Right renal cortex interstitium (tissue), 3 donors: Measurements from ENCODE around the gene PLLP. TPM values are rescaled to one million over a fixed set of nuclear protein-coding genes. Genes with fewer than 3 reads are reported as not detected.
"Not testable (repeated sequence)": the region's sequence is repeated elsewhere in the genome, so short reads cannot be mapped to it uniquely, and the experiment has no call there.

Experiments used
- DNase-seq, 3 donors: peaks; one replicate each; pipeline ENCODE4 v3.0.0-alpha.2; 2013; ENCODE audit warnings: low read depth in 3 of 3, low spot score in 2 of 3
- polyA plus RNA-seq, 3 donors: library from polyadenylated mRNA; unstranded; fragments of 120-200 nt; gene quantifications; one replicate each; pipeline ENCODE4 v1.2.1, GENCODE V29; 2013; ENCODE audit not compliant: insufficient read length in 3 of 3

Gene PLLP
- polyA plus RNA-seq, 3 donors: 16.1 to 21.1 (median 20.4) TPM

- DNase-seq: not testable (repeated sequence)
These were observed 8.5 kb downstream of the PLLP start for GRCh38 chr16:57275946-57276345.

DNA sequence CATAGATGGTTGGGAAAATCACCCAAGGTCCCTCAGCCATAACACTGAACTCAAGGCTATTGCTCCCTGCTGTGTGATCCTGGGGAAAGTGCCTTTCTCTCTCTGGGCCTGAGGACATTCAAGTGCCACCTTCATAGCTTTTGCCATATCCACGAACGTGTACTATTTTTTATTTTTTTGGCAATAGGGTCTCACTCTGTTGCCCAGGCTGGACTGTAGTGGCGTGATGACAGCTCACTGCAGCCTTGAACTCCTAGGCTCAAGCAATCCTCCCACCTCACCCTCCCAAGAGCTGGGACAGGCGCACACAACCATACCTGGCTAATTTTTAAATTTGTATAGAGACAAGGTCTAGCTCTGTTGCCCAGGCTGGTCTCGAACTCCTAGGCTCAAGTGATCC, 10.6 kb downstream of the PLLP start:
- no peak for DNase-seq

- no peak for DNase-seq
These were observed 11.1 kb downstream of the PLLP start for GRCh38 chr16:57273359-57273758.

DNA sequence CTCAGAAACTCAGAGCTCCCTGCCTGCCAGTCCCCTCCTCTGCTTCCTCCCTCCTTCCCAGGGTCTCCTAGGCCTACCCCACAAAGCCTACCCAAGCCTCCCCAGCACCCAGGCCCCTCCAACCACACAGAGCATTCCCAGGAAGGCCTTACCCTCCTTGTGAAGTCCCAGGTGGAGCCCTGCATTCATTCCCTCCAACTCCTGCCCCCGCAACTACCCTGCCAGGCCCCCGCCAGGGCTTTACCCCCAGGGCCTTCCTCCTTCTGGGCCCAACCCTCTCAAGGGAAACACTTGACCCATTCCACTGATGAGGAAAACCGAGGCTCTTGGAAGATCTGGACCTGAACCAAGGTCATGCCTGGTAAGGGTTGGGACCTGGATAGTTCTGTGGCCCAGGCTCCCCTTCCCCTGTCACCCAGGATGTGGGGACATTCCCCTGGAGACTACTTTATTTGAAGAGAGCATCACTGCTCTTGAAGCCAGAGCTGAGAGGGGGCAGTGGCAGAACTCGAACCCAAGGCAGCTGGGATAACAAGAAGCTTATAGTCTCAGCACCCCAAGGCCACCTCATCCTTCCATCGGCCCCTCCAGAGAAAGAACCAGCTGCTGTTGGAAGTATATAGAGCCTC, 12.5 kb downstream of the PLLP start:
- DNase-seq: no peak

- no peak for DNase-seq
These were observed 13.5 kb downstream of the PLLP start for GRCh38 chr16:57271063-57271345.

GRCh38 chr16:57270221-57271062, 14.0 kb downstream of the PLLP start:
- no peak for DNase-seq

DNA sequence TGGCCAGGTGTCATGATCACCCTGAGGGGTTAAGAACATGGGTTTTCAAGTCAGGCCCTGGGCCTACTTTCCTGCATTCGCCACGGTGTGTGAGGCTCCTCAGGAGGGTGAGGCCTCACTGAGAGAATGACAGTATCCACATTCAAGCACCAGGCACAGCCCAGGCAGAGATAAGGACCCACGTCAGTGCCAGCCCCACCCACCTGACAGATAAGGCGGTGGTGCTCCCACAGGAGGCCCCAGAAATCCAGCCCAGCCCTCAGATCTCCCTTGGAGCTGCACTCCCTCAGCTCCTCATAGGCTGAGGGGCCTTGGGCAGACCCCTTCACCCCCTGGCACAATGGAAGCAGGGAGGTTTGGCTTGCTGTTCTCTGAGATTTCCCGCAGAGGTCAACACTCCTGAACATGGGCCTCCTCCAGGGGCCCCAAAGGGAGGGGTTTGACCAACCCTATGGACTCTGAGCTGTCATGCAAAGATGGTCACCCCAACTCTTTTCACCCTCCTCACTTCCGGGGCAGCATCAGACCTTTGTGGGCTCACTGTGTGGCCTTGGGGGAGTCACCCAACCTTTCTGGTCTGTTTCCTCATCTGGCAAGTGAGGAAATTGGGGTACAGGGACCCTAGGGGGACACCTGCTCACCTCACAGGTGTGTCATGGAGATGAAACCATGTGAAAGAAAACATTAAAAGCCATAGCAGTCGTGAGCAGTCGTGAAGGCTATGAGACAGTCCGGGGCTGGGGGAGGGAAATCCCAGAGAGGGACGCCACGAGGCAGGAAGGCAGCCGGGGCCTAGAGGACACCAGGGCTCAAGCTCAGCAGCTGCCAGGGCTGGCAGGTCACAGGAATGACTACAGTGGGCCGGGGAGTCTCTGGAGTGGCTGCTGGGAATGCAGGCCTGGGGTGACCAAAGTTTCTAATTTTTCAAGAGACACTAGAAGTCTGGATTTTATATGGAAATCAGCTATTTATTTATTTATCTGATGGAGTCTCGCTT, 15.4 kb downstream of the PLLP start:
- DNase-seq: no peak

- not testable (repeated sequence) for DNase-seq
These were observed 17.1 kb downstream of the PLLP start for GRCh38 chr16:57267343-57267742.

- no peak for DNase-seq
These were observed 17.8 kb downstream of the PLLP start for GRCh38 chr16:57266531-57267260.

GRCh38 chr16:57265850-57266530, 18.5 kb downstream of the PLLP start:
- DNase-seq: peak in 1 of 3 donors; percentile 51

DNA sequence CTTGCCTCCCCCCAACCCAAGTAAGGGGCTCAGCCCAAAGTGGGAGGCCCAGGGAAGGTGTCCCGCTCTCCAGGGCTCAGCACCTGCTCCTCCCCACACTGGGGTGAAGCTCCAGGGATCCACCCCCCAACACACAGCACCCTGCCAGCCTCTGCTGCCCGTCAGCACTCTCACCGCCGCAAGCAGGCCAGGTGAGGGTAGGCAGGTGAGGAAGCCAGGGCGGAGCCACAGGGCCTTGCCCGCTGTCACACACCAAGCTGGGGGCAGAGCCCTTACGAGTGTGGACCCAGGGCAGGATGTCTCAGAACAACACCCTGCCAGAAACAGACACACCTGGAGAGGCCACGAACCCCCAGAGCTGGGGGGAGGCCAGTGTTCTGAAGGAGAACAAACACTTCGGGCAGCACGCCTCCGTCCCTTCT, 19.5 kb downstream of the PLLP start:
- DNase-seq: no peak

- no peak for DNase-seq
These were observed 20.1 kb downstream of the PLLP start for GRCh38 chr16:57264381-57264780.

- DNase-seq: no peak
These were observed 20.7 kb downstream of the PLLP start for GRCh38 chr16:57263541-57264351.

DNA sequence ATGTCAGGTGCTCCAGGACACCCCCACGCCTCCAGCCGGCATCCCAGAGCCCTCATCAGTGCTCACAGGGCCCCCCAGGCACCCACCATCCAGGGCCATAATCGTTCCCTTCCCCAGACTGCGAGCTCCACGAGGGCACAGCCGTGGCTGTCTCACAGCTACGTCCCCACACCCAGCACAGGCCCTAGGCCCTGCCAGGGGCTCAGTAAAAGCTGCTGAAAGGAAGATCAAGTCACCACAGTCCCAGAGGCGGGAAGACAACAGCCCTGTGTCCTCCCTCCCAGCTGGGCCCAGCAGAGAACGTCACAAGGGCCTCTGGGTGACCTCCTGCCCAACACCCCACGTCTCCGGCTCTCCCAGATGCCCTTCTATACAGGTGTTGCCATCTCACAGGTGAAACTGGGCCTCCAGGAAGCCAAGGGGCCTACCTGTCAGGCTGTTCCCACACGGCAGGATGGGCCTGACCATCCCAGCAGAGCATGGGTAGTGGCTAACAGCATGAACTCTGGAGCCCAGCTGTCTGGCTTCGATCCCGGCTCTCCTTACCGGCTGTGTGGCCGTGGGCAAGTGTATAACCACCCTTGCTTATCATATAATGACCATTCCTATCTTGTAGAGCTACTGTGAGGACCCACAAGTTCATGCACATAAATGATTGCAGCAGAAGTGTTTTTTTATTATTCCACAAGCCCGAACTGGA, 21.5 kb downstream of the PLLP start:
- DNase-seq: no peak

DNA sequence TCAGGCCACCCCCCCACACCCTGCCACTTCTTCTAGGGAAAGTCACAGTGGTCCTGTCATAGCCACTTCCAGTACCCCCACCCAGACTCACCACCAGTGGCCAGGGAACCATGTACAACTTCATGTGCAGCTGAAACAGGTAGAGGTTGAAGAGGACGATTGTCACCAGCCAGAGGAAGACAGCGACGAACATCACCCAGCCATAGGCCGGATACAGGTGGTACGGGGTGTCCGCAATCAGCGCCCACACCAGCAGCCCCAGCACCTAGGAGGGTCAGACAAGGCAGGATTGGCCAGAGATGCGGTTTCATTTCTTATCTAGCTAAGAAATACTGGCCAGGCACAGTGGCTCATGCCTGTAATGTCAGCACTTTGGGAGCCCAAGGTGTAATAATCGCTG, 22.7 kb downstream of the PLLP start:
- DNase-seq: no peak

DNA sequence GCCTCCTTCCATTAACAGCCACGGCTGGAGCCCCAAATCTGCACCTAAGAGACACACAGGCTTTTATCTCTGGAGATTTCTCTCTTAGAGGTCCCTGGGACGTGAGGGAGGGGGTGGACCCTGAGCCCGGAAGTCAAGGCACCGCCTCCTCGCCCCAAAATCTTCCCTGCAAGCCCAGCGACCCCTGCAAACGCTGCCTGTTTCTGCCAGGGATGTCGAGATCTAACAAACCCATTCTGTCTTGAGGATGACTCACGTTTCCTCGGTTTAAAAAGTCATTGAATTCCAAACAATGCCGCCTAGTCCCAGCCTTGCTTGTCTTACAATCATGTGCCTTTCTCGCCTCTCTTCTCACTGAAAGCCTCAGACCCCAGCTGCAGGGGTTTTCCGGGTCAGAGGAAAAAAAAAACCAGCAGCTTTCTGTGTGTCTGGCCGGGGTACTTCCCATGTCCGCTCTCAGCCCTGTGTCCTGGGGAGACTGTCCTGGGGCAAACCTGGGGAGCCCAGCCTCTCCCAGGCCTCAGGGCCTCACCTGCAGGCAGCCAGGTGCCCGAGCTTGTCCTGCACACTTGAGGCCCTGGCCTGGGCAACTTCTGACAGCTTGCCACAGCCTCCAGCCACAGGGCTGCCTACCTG, 24.1 kb downstream of the PLLP start:
- DNase-seq: no peak

DNA sequence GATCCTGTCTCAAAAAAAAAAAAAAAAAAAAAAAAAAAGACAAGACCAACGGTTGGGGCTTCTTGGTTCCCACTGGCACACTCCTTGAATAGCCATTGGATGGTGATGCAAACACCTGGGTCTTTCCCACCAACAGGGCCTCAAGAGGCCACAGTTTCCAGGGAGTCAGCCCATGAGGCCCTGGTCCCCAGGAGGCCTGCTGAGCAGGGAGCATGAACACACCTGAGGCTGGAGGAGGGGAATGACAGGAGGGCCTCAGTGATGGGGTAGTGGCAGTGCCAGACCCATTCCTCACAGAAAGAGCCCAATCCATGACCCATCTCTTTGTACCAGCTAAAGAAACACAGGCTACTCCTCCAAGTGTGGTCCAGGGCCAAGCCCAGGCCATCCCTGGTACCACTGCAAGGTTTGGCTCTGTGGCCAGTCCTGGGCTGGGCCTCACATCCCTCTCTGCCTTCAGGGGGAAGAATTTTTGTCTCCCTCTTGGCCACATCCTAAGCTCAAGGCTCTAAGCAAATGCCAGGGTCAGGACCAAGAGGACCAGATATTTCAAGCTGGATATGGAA, 25.5 kb downstream of the PLLP start:
- DNase-seq: no peak
